ENCODE measurements around the gene PADI2. TPM values are rescaled to one million over a fixed set of nuclear protein-coding genes. Genes with fewer than 3 reads are reported as not detected.

The PADI2 gene
- total and polyA plus RNA-seq, 2 of the 8 experiments (the other 6 are each of a cell fraction or from before 2014, with no cell fraction given) = 1.6 to 7.5 TPM

- TF ChIP-seq CBX8 (IDR thresholded peaks at IDR 0.05; ENCODE audit: borderline replicate concordance, low read depth, low read length) (no peak), SP4 (IDR thresholded peaks at IDR 0.05; ENCODE audit: low read length) (no peak), SAP30 (IDR thresholded peaks at IDR 0.05; ENCODE audit: insufficient read depth, insufficient replicate concordance, low read length) (no peak), GABPA (IDR thresholded peaks at IDR 0.05; ENCODE audit: borderline replicate concordance, insufficient read depth, low read length) (no peak), BCL11A (IDR thresholded peaks at IDR 0.05; ENCODE audit: low read depth in 2 of 2, low read length in 2 of 2) (no peak), NRF1 (IDR thresholded peaks at IDR 0.05; ENCODE audit: low read depth, low read length) (no peak), CHD2 (IDR thresholded peaks at IDR 0.05; ENCODE audit: low read length) (no peak)
Measured at GRCh38 chr1:17097787-17098186, 21.5 kb downstream of the PADI2 start (continued).
